Activated CD8-positive, alpha-beta T cell treated with anti-CD3 and anti-CD28 coated beads, Interleukin-2, amount 10 ng/mL, durations not matched to agents 7 days and 5 days (primary cell): Measurements from ENCODE around the gene MAF. TPM values are rescaled to one million over a fixed set of nuclear protein-coding genes. Genes with fewer than 3 reads are reported as not detected.
A peak's percentile ranks its signal among the peaks of the same experiment; 100 is the strongest.

Experiments
- ATAC-seq: fragments of 150-1000 bp; cut with Tn5 transposase; one replicate; pipeline ENCODE4 v1.10.0; 2021; ENCODE audit warnings: moderate library complexity
- CTCF ChIA-PET: fragments of 350-600 bp; sonication (Branson Sonifier 250); formaldehyde crosslinking; loops from one replicate; lab custom pipeline; 2021; ENCODE audit warnings: antibody characterized with exemption; lab: Charles Lee
- POLR2A ChIA-PET: fragments of 350-600 bp; sonication (Branson Sonifier 250); formaldehyde crosslinking; loops from one replicate; lab custom pipeline; 2021; ENCODE audit warnings: antibody characterized with exemption; lab: Charles Lee
- DNase-seq: peaks from one replicate; pipeline ENCODE4 v3.0.0-alpha.2; 2020
- H3K27ac Mint-ChIP-seq: one replicate; pipeline ENCODE4 v1.8.0; 2021; ENCODE audit warnings: mild to moderate bottlenecking, mixed read lengths
- H3K27me3 Mint-ChIP-seq: one replicate; pipeline ENCODE4 v1.8.0; 2021; ENCODE audit warnings: low read depth, mixed read lengths
- H3K36me3 Mint-ChIP-seq: one replicate; pipeline ENCODE4 v1.8.0; 2021; ENCODE audit warnings: low read depth, mixed read lengths
- H3K4me1 Mint-ChIP-seq: one replicate; pipeline ENCODE4 v1.8.0; 2021; ENCODE audit warnings: low read depth, mixed read lengths
- H3K4me3 Mint-ChIP-seq: one replicate; pipeline ENCODE4 v1.8.0; 2021; ENCODE audit warnings: mild to moderate bottlenecking, mixed read lengths
- H3K9me3 Mint-ChIP-seq: one replicate; pipeline ENCODE4 v1.8.0; 2022; ENCODE audit warnings: mixed read lengths; ENCODE audit not compliant: insufficient read depth
- total RNA-seq, 2 experiments: library from RNA; stranded (reverse); gene quantifications; one replicate each; pipeline ENCODE4 v1.2.3, GENCODE V29; 2021

Gene MAF
- total RNA-seq, 2 experiments from 2014 or later: 4.3 to 4.6 TPM

DNA sequence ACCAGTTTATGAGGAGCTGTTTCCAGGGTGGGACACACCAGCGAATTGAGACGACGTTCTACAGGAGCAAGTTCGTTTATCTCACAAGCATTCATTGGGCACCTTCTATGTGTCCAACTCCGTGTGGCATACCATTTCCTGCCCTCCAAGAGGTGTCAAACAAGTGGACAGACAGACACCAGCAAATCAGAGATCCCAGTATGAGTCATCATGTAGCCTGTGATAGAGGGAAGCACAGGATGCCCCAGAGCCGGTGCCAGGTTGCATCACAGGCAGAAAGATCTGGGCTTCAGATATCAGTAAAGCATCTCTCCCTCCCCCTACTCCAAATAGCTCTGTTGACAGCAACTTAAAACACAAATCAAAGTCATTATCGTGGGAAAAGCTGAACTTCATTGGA is 31.8 kb upstream of the MAF start:
- DNase-seq (no peak), ATAC-seq (no peak)
- ChIA-PET POLR2A (interaction anchor here (0.6 to 1.3 kb wide), 2 partner anchors 15 to 34 kb away, joined by 3 read pairs; no protein-coding TSS in a partner anchor), CTCF (interaction anchor here (1.1 kb wide), 1 partner anchor 30 kb away, joined by 6 read pairs; no protein-coding TSS in a partner anchor)
- peaks cover 21% of the 10 kb centered on the region for H3K4me1 Mint-ChIP-seq
- peaks cover 3% of the 10 kb centered on the region for H3K27me3 Mint-ChIP-seq
- H3K36me3 Mint-ChIP-seq: no peaks in the 10 kb centered on the region
- no peaks in the 10 kb centered on the region for H3K9me3 Mint-ChIP-seq
- no peak overlapping the region for H3K27ac Mint-ChIP-seq
- H3K4me3 Mint-ChIP-seq: no peak overlapping the region

DNA sequence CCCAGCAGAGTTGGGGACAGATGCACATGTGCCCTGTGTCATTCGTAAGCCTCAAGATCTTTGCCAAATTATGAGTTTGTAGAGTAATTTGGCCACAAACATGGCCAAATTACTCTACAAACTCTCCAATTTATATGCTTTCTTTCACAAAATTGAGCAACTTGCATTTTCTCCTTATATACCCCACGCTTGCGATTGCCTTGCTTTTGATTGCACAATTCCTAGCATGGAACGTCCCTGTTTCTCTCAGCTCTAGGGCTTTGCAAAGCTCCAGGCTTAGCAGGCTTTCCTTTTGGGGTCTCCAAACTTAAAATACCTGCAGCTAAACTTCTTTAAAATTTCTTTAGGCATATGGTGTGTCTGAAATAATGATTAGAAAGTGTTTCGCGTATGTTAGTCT is 28.5 kb upstream of the MAF start:
- no peak for DNase-seq
- no peak for ATAC-seq
- no peak overlapping the region for H3K4me3 Mint-ChIP-seq
- H3K27ac Mint-ChIP-seq: peak overlapping the region; percentile 53
- peaks cover 32% of the 10 kb centered on the region for H3K4me1 Mint-ChIP-seq
- peaks cover 6% of the 10 kb centered on the region for H3K27me3 Mint-ChIP-seq
- H3K9me3 Mint-ChIP-seq: no peaks in the 10 kb centered on the region
- CTCF ChIA-PET: no interaction called here
- POLR2A ChIA-PET: no interaction called here
- H3K36me3 Mint-ChIP-seq: no peaks in the 10 kb centered on the region

DNA sequence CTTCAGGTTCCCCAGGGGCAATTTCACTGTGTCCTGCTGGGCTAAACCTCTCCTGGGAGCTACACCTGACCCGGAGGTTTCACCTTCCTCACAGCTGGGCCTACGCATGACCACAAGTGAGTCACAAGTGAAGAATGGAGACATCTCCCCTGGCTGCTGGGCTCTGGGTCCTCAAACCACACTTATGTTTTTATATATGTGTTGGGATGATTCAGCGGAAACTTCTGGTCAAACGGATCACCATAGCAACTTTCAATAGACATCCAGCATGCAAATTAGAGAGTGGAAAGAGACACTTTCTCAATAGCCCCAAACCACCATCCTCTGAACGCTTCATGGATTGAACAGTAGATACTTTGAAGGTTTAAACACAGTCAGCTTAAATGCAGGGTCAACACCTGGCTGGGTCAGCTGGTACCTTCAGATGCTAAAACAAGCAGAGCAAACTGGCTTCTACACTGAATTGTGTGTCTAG is 28.0 kb upstream of the MAF start:
- Mint-ChIP-seq H3K36me3 (no peaks in the 10 kb centered on the region), H3K9me3 (no peaks in the 10 kb centered on the region), H3K27ac (peak overlapping the region; percentile 53), H3K4me3 (no peak overlapping the region), H3K4me1 (peaks cover 32% of the 10 kb centered on the region), H3K27me3 (peaks cover 10% of the 10 kb centered on the region)
- ATAC-seq (peak; percentile 94), DNase-seq (peak; percentile 66)
- CTCF ChIA-PET: no interaction called here
- POLR2A ChIA-PET: no interaction called here

DNA sequence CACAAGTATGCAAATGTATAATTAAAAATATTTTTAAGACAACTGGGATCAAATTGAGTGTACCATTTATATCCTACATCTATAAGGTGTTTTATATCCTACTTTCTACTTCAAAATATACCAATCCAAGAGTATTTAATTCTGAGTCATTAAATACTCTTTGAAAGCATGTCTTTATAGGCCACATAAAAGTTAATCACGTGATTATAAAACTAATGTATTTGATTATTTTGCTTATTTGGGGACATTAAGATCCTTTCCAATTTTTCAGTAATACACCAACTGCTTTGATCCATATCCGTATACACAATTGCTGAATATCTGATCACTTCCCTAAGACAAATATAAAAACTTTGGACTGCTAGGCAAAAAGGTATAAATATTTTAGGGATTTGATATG is 26.6 kb upstream of the MAF start:
- no peak for DNase-seq
- Mint-ChIP-seq H3K4me3 (no peak overlapping the region), H3K27ac (no peak overlapping the region), H3K27me3 (peaks cover 21% of the 10 kb centered on the region), H3K9me3 (no peaks in the 10 kb centered on the region), H3K4me1 (peaks cover 27% of the 10 kb centered on the region), H3K36me3 (no peaks in the 10 kb centered on the region)
- CTCF ChIA-PET: no interaction called here
- ATAC-seq: no peak
- POLR2A ChIA-PET: no interaction called here

DNA sequence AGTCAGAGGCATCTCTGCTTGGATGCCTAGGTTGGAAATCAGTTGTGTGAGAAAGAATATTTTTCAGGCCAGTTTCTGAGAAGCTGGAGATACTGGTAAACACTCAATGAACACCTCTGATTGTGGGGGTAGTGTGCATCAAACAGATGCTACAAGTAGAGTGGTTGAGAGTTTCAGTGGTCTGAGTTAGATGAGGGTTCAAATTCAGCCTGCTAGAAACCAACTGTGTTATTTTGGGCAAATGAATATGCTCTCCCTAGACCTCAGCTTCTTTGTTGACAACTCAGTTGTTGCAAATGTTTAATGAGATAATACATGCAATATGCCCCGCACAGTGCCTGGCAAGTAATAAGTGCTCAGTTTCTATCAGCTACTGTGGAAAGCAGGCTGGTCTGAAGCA is 25.2 kb upstream of the MAF start:
- ChIA-PET CTCF (no interaction called here), POLR2A (no interaction called here)
- Mint-ChIP-seq H3K27ac (no peak overlapping the region), H3K4me1 (peaks cover 23% of the 10 kb centered on the region), H3K36me3 (no peaks in the 10 kb centered on the region), H3K27me3 (peaks cover 21% of the 10 kb centered on the region), H3K9me3 (no peaks in the 10 kb centered on the region), H3K4me3 (no peak overlapping the region)
- no peak for DNase-seq
- ATAC-seq: no peak

DNA sequence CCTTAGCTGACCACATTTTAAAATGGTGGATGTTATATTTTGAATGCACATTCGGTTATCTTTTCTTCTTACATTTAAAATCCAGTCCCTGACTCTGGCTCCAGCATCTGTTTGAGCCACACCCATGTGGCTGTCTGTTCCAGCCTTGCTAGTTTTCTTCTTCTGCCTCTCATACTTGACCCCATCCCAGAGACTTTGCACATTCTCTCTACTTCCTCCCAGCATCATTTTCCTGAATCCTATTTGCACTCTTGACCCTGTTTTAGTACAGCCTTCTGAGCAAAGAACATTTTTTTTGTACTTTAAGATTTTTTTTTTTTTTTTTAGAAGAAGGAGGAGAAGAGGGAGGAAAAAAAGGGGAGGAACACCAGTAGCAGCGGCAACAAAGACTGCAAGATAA is 23.3 kb upstream of the MAF start:
- Mint-ChIP-seq H3K27me3 (peaks cover 21% of the 10 kb centered on the region), H3K36me3 (peaks cover 4% of the 10 kb centered on the region), H3K4me3 (no peak overlapping the region), H3K9me3 (peaks cover 6% of the 10 kb centered on the region), H3K27ac (no peak overlapping the region), H3K4me1 (peaks cover 27% of the 10 kb centered on the region)
- ATAC-seq: no peak
- POLR2A ChIA-PET: no interaction called here
- CTCF ChIA-PET: no interaction called here
- DNase-seq: no peak

DNA sequence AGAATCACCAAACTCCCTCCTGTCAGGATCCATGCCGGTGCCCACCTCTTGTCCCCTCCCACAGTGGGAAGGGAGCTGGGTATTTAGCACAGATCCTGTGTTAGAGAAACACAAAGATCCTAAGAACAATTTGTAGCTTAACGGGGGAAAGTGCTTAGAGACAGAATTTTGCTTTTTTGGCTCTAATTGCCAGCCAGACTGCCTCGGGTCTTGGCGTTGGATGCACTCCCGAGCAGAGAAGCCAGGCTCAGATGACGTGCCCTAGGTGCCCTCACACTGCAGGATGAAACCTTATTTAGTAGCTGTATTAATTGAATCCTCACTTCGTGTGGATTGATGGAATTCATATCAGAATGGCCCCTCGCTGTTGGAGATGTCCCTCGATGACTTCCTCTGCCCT is 22.5 kb upstream of the MAF start:
- ChIA-PET CTCF (no interaction called here), POLR2A (no interaction called here)
- no peak overlapping the region for H3K27ac Mint-ChIP-seq
- DNase-seq (no peak), ATAC-seq (no peak)
- peaks cover 6% of the 10 kb centered on the region for H3K9me3 Mint-ChIP-seq
- peaks cover 4% of the 10 kb centered on the region for H3K36me3 Mint-ChIP-seq
- peaks cover 21% of the 10 kb centered on the region for H3K27me3 Mint-ChIP-seq
- peaks cover 27% of the 10 kb centered on the region for H3K4me1 Mint-ChIP-seq
- no peak overlapping the region for H3K4me3 Mint-ChIP-seq

DNA sequence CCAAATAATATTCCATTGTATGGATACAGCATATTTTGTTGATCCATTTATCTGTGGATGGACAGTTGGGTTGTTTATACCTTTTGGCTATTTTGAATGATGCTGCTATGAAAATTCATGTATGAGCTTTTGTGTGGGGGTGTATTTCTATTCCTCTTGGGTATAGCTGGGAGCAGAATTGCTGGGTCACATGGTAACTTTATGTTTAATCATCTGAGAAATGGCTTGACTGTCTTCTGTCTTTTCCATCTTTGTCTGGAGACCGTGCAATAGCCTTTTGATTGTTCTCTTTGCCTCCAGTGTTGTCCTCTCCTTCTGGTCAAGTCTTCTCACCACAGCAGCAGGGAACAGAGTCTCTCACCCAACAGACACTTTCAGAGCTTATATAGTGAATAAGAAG is 20.5 kb upstream of the MAF start:
- Mint-ChIP-seq H3K27ac (no peak overlapping the region), H3K4me1 (peaks cover 30% of the 10 kb centered on the region), H3K27me3 (peaks cover 21% of the 10 kb centered on the region), H3K9me3 (peaks cover 6% of the 10 kb centered on the region), H3K4me3 (no peak overlapping the region), H3K36me3 (peaks cover 4% of the 10 kb centered on the region)
- DNase-seq (no peak), ATAC-seq (no peak)
- ChIA-PET CTCF (interaction anchor here (1.5 kb wide), 1 partner anchor 19 kb away, joined by 6 read pairs; no protein-coding TSS in a partner anchor), POLR2A (no interaction called here)

DNA sequence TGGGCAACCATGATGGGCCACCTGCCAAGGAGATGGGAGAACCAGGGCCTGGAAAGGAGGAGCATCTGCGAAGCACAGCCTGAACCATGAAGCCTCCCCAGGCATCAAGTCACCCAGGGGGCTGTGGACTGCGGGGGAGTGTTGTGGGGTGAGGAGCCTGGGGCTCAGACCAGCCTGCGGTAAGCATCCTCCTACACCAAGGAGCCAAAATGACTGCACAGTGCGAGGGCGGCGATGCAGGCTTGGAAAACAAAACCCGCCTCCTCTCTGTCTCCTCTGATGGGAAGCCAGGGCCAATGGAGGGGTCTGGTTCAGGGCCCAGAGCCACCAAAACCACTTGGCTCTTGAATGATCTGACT is 18.1 kb upstream of the MAF start:
- H3K27ac Mint-ChIP-seq: peak overlapping the region; percentile 87
- DNase-seq: no peak
- H3K36me3 Mint-ChIP-seq: peaks cover 4% of the 10 kb centered on the region
- CTCF ChIA-PET: no interaction called here
- H3K4me3 Mint-ChIP-seq: no peak overlapping the region
- peak; percentile 65 for ATAC-seq
- H3K27me3 Mint-ChIP-seq: peaks cover 12% of the 10 kb centered on the region
- peaks cover 33% of the 10 kb centered on the region for H3K4me1 Mint-ChIP-seq
- POLR2A ChIA-PET: interaction anchor here (0.9 kb wide), 1 partner anchor 18 kb away, joined by 3 read pairs; the partner anchor contains the start of gene MAF
- peaks cover 6% of the 10 kb centered on the region for H3K9me3 Mint-ChIP-seq

DNA sequence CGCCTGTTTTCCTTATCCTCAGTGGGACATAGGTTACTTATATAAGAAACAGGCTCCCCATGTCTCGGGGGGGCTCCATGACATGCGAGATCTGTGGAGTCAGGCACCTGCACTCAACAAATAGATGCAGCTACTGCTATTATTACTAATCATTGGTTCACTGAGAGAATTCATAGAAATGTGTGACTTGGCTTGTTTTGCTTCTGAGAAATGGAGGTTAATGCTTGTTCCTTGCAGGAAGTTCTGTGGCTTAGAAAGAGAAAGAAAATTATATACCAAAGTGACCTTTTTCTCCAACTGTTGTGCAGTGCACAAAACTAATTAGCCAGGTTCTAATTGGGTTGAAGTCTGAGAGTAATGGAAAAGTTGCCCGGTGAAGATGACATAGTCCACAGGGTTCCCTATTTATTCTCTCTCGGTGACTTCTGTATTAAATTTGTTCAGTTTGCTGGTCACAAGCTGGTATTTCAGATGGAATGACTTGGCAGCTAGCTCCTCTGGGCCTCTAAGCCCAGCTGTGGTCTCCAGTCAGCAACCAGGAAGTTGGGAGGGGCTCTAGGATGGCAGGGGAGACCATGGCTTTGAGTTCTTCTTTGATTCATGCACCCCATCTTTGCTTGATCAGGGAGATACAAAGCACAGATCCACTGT is 17.6 kb upstream of the MAF start:
- ChIA-PET POLR2A (interaction anchor here (0.7 to 0.9 kb wide), 2 partner anchors 14 to 18 kb away, joined by 3 read pairs; partner anchors contain the start of gene MAF), CTCF (interaction anchor here (1.1 to 1.6 kb wide), 2 partner anchors 16 to 20 kb away, joined by 3 to 6 read pairs; no protein-coding TSS in a partner anchor)
- ATAC-seq (peak; percentile 67), DNase-seq (peak; percentile 27)
- Mint-ChIP-seq H3K36me3 (peaks cover 4% of the 10 kb centered on the region), H3K4me1 (peaks cover 33% of the 10 kb centered on the region), H3K27me3 (peaks cover 9% of the 10 kb centered on the region), H3K27ac (peak overlapping the region; percentile 87), H3K9me3 (peaks cover 6% of the 10 kb centered on the region), H3K4me3 (peak overlapping the region; percentile 17)

DNA sequence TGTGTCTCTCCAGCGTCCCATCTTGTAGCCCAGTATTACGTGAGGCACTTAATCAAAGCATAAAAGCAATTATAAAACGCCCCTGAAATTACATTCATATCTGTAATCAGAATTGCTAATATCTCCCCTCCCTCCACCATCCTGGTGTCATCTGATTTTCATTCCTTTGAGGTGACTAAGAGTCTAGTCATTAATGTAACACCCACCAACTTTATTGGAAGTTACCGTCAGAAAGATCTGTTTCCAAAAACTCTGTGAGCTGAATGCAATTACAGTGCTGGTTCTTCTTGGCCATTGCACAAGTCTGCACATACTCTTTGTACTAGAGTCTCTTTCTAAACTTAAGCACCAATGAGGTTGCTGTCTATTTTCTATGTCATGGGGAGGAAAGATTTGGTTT is 12.5 kb upstream of the MAF start:
- no peaks in the 10 kb centered on the region for H3K36me3 Mint-ChIP-seq
- H3K27me3 Mint-ChIP-seq: peaks cover 10% of the 10 kb centered on the region
- ChIA-PET CTCF (no interaction called here), POLR2A (no interaction called here)
- H3K4me1 Mint-ChIP-seq: peaks cover 19% of the 10 kb centered on the region
- H3K27ac Mint-ChIP-seq: no peak overlapping the region
- no peak for ATAC-seq
- no peaks in the 10 kb centered on the region for H3K9me3 Mint-ChIP-seq
- no peak for DNase-seq
- H3K4me3 Mint-ChIP-seq: no peak overlapping the region

DNA sequence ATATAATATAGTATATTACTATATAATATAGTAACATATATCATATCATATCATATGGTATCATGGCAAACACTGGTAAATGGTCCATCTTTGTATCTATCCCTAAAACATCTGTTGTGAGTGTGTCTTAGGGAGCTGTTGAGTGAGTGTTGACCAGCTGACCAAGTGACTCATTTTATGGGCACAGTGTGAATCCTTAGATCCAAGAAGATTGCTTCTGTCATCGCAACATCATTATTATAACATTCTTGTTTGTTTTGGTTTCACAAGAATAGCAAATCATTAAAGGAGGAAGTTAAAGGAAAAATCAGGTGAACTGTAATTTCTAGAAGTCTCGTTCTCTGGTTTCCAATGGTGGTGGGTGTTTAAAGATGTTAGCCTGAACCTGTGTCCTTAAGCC is 11.7 kb upstream of the MAF start:
- peaks cover 11% of the 10 kb centered on the region for H3K4me1 Mint-ChIP-seq
- ChIA-PET CTCF (no interaction called here), POLR2A (no interaction called here)
- ATAC-seq: no peak
- peaks cover 17% of the 10 kb centered on the region for H3K27me3 Mint-ChIP-seq
- no peak for DNase-seq
- no peak overlapping the region for H3K27ac Mint-ChIP-seq
- no peaks in the 10 kb centered on the region for H3K36me3 Mint-ChIP-seq
- H3K4me3 Mint-ChIP-seq: no peak overlapping the region
- no peaks in the 10 kb centered on the region for H3K9me3 Mint-ChIP-seq
